Uterus (tissue), 4 donors: ENCODE measurements around the gene GDF10. TPM values are rescaled to one million over a fixed set of nuclear protein-coding genes. Genes with fewer than 3 reads are reported as not detected.

Source experiments
- DNase-seq, 2 donors: peaks; one replicate each; pipeline ENCODE4 v3.0.0-alpha.2; 2019 to 2020
- H3K27ac ChIP-seq, 2 donors: fragments of 200-600 bp; sonication (generic); 1 replicate in 1 of 2; 2 replicates in 1 of 2; pipeline ENCODE4 v1.5.1; 2016 to 2018
- H3K27me3 ChIP-seq, 2 donors: fragments of 200-600 bp; sonication (generic); one replicate each; pipeline ENCODE4 v1.5.1; 2018 to 2019; ENCODE audit warnings: control low read depth in 1 of 2
- H3K36me3 ChIP-seq, 2 donors: fragments of 200-600 bp; sonication (generic); one replicate each; pipeline ENCODE4 v1.5.1; 2019; ENCODE audit warnings: control low read depth in 1 of 2
- H3K4me1 ChIP-seq, 2 donors: fragments of 200-600 bp; sonication (generic); one replicate each; pipeline ENCODE4 v1.5.1; 2018 to 2019; ENCODE audit warnings: control low read depth in 1 of 2
- H3K4me3 ChIP-seq, 2 donors: fragments of 200-600 bp; sonication (generic); 1 replicate in 1 of 2; 2 replicates in 1 of 2; pipeline ENCODE4 v1.5.1; 2018 to 2019; ENCODE audit warnings: mild to moderate bottlenecking in 1 of 2
- H3K9me3 ChIP-seq, 2 donors: fragments of 200-600 bp; sonication (generic); one replicate each; pipeline ENCODE4 v1.5.1; 2019; ENCODE audit warnings: control low read depth in 1 of 2
- CTCF ChIP-seq, 4 experiments: fragments of 200-600 bp in 2 of 4; fragments of 450-650 bp in 2 of 4; sonication (generic) in 2 of 4; IDR thresholded peaks; one replicate each; pipeline ENCODE4 v1.5.1; 2016 to 2019; ENCODE audit warnings: antibody characterized with exemption in 4 of 4, mild to moderate bottlenecking in 2 of 4, moderate library complexity in 1 of 4
- POLR2A ChIP-seq, 2 donors: fragments of 450-650 bp; IDR thresholded peaks; one replicate each; pipeline ENCODE4 v1.6.1; 2016; ENCODE audit warnings: antibody characterized with exemption in 2 of 2, mild to moderate bottlenecking in 1 of 2, moderate library complexity in 1 of 2
- intact Hi-C: fragments of 100-400 bp; cut with DNase I; formaldehyde crosslinking; loops from one replicate; pipeline ENCODE4 v1.15.1; 2023; ENCODE audit warnings: low total_unique reads
- total RNA-seq, 4 donors: library from RNA; depleted of rRNA in 3 of 4; stranded (reverse); fragments of >200 nt in 3 of 4; gene quantifications; one replicate each; pipeline versions ENCODE4 v1.1.0 to v1.2.4, GENCODE V29; 2014 to 2023
- donor health status: DM: yes; HTN: yes; CAD: no.

Gene GDF10
- total RNA-seq, 4 donors from 2014 or later: 4.6 to 6.4 TPM; not detected in 2

- H3K27ac ChIP-seq: no peak overlapping the region
- TF ChIP-seq CTCF (IDR thresholded peaks at IDR 0.05): no peak
- no peak for TF ChIP-seq POLR2A (IDR thresholded peaks at IDR 0.05)
- no peak for DNase-seq
- no peaks in the 10 kb centered on the region for H3K9me3 ChIP-seq
- H3K4me3 ChIP-seq: no peak overlapping the region
- no peaks in the 10 kb centered on the region for H3K27me3 ChIP-seq
- no peaks in the 10 kb centered on the region for H3K4me1 ChIP-seq
- intact Hi-C loops: no loop called here
- H3K36me3 ChIP-seq: no peaks in the 10 kb centered on the region
Observed at GRCh38 chr10:47360419-47361040, 60.5 kb downstream of the GDF10 start.

GRCh38 chr10:47361293-47361692, 61.3 kb downstream of the GDF10 start:
- intact Hi-C loops: no loop called here
- Histone ChIP-seq H3K36me3 (no peaks in the 10 kb centered on the region), H3K4me3 (no peak overlapping the region), H3K4me1 (no peaks in the 10 kb centered on the region), H3K27ac (no peak overlapping the region), H3K9me3 (no peaks in the 10 kb centered on the region), H3K27me3 (no peaks in the 10 kb centered on the region)
- no peak for DNase-seq
- TF ChIP-seq POLR2A (IDR thresholded peaks at IDR 0.05) (no peak), CTCF (IDR thresholded peaks at IDR 0.05) (peak in 2 of 4 experiments; percentile 18 to 27)

DNA sequence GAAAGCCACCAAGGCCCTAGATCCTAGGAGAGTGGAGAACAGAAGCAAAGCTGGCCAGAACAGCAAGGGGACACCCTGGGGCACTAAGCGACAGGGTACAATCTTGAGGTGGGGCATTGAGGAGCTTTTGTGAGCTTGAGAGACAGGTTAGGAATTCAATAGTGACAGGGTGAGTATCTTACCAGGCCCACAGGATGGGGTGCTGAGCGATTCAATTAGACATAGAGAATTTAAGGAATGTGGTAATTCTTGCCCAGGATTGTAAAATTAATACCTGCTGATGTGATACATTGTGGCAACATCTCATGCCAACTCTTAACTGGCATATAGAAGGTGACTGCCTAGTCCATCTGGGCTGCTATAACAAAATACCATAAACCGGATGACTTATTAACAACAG, 62.2 kb downstream of the GDF10 start:
- TF ChIP-seq POLR2A (IDR thresholded peaks at IDR 0.05): no peak
- TF ChIP-seq CTCF (IDR thresholded peaks at IDR 0.05): no peak
- Histone ChIP-seq H3K4me1 (no peaks in the 10 kb centered on the region), H3K27ac (no peak overlapping the region), H3K4me3 (no peak overlapping the region), H3K36me3 (no peaks in the 10 kb centered on the region), H3K9me3 (no peaks in the 10 kb centered on the region), H3K27me3 (no peaks in the 10 kb centered on the region)
- DNase-seq: no peak
- intact Hi-C loops: no loop called here

Other genes starting within 250 kb of the GDF10 start
- not detected for gene GDF2, start 22.3 kb downstream of the GDF10 start, total RNA-seq
- gene RBP3, start 48.2 kb downstream of the GDF10 start, total RNA-seq: not detected
- gene ZNF488, start 84.1 kb downstream of the GDF10 start, total RNA-seq: under 1 TPM in 2 of 4 donors, not detected in 2; 0.21 TPM
- under 1 TPM in 1 of 4 donors, not detected in 3; 0.67 TPM for gene ANXA8, start 183.9 kb downstream of the GDF10 start, total RNA-seq
- gene FAM25G, start 191.5 kb downstream of the GDF10 start, total RNA-seq: not detected
- gene AGAP9, start 223.4 kb downstream of the GDF10 start, total RNA-seq: 10 to 100 TPM in 1 of 4 donors, 1 to 10 TPM in 3; 1.0 to 12.8 (median 1.5) TPM